ENCODE results near the gene TNRC18.
"Not testable (repeated sequence)": the region's sequence is repeated elsewhere in the genome, so short reads cannot be mapped to it uniquely, and the experiment has no call there.

The TNRC18 gene

DNA sequence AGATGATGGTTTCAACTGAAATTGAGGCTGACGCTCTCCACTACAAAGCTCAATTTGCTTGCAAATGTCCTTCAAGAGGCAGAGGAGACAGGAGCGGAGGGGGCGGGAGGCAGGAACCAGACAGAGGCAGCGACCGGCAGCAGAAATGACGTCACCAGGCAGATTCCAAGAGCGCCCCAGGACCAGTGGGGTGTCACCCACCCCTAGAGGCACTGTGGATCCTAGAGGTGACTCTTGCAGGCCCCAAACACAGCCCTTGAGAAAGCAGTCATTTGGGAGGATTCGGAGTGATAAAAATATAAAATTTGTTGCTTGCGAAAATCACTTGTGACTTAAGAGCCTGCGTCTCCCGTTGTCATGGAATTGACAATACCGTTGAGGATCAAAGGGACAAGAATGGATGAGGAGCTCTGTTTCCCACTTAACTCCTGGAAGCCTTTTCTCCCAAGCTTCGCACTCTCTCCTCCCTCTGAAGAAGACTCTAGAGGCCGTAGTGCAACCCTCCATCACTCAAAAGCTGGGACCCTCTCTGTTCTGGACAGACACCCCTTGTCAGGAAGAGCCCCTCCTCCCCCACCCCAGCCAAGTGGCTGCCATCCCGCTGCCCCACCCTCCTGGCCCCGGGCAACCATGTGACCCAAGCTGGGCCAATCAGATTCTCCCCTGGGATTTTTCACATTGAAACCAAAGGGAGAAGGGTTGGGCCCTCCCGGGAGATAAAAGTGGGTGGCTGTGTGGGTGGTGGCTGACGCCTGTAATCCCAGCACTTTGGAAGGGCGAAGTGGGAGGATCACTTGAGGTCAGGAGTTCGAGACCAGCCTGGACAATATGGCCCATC is 157.2 kb downstream of the TNRC18 start:
- no peak for TF ChIP-seq CTCF (IDR thresholded peaks at IDR 0.05; ENCODE audit: low read depth, low read length)

GRCh38 chr7:5265320-5266190 is 158.1 kb downstream of the TNRC18 start:
- no peak for TF ChIP-seq CTCF (IDR thresholded peaks at IDR 0.05; ENCODE audit: low read depth, low read length)
- in situ Hi-C loops (cut with HindIII; ENCODE audit: low sequenced_read_pairs) = no loop called here
- DNase-seq (ENCODE audit: low read depth, low spot score) = no peak
- H3K4me3 ChIP-seq (ENCODE audit: low read depth, low read length) = no peak overlapping the region

More for the DNA sequence above, 157.2 kb downstream of the TNRC18 start:
- DNase-seq (ENCODE audit: low read depth, low spot score) = no peak
- in situ Hi-C loops (cut with HindIII; ENCODE audit: low sequenced_read_pairs) = no loop called here
- H3K4me3 ChIP-seq (ENCODE audit: low read depth, low read length) = no peak overlapping the region

GRCh38 chr7:5263066-5263465 is 160.6 kb downstream of the TNRC18 start:
- H3K4me3 ChIP-seq (ENCODE audit: low read depth, low read length); in situ Hi-C loops (cut with HindIII; ENCODE audit: low sequenced_read_pairs); DNase-seq (ENCODE audit: low read depth, low spot score): not testable (repeated sequence)

- H3K4me3 ChIP-seq (ENCODE audit: low read depth, low read length); DNase-seq (ENCODE audit: low read depth, low spot score); in situ Hi-C loops (cut with HindIII; ENCODE audit: low sequenced_read_pairs): not testable (repeated sequence)
Observed at GRCh38 chr7:5260530-5261068, 163.0 kb downstream of the TNRC18 start.
